GM21526 (cell line): ENCODE measurements around the gene PTCD2.
"Not testable (repeated sequence)": the region's sequence is repeated elsewhere in the genome, so short reads cannot be mapped to it uniquely, and the experiment has no call there.

ENCODE experiments used
- ATAC-seq: cut with Tn5 transposase; IDR thresholded peaks from one replicate; pipeline ENCODE4 v1.9.1; 2021; ENCODE audit warnings: moderate library complexity; ENCODE audit not compliant: unreplicated experiment, low FRiP score

The PTCD2 gene

GRCh38 chr5:72377910-72378638 is 57.9 kb downstream of the PTCD2 start:
- ATAC-seq, result no peak

- no peak for ATAC-seq
Measured at GRCh38 chr5:72378639-72379289, 58.6 kb downstream of the PTCD2 start.

- ATAC-seq, result no peak
Measured at GRCh38 chr5:72379936-72380335, 59.8 kb downstream of the PTCD2 start.

- no peak for ATAC-seq
Measured at GRCh38 chr5:72380492-72381274, 60.5 kb downstream of the PTCD2 start.

- ATAC-seq, result no peak
Measured at GRCh38 chr5:72383280-72383679, 63.1 kb downstream of the PTCD2 start.

GRCh38 chr5:72383726-72384125 is 63.6 kb downstream of the PTCD2 start:
- ATAC-seq, result no peak

- no peak for ATAC-seq
Measured at GRCh38 chr5:72386639-72387038, 66.5 kb downstream of the PTCD2 start.

GRCh38 chr5:72387985-72388384 is 67.8 kb downstream of the PTCD2 start:
- no peak for ATAC-seq

- ATAC-seq, result no peak
Measured at GRCh38 chr5:72388646-72389045, 68.5 kb downstream of the PTCD2 start.

- no peak for ATAC-seq
Measured at GRCh38 chr5:72390836-72391235, 70.7 kb downstream of the PTCD2 start.

- no peak for ATAC-seq
Measured at GRCh38 chr5:72392326-72392733, 72.2 kb downstream of the PTCD2 start.

GRCh38 chr5:72393052-72393451 is 72.9 kb downstream of the PTCD2 start:
- no peak for ATAC-seq

GRCh38 chr5:72394688-72395087 is 74.5 kb downstream of the PTCD2 start:
- ATAC-seq, result no peak

- no peak for ATAC-seq
Measured at GRCh38 chr5:72397836-72398235, 77.7 kb downstream of the PTCD2 start.

GRCh38 chr5:72400950-72401349 is 80.8 kb downstream of the PTCD2 start:
- no peak for ATAC-seq

- no peak for ATAC-seq
Measured at GRCh38 chr5:72402381-72402890, 82.3 kb downstream of the PTCD2 start.

- ATAC-seq, result no peak
Measured at GRCh38 chr5:72402959-72403628, 82.9 kb downstream of the PTCD2 start.

GRCh38 chr5:72404771-72405170 is 84.6 kb downstream of the PTCD2 start:
- not testable (repeated sequence) for ATAC-seq

- no peak for ATAC-seq
Measured at GRCh38 chr5:72407078-72407477, 86.9 kb downstream of the PTCD2 start.

GRCh38 chr5:72407541-72407940 is 87.4 kb downstream of the PTCD2 start:
- no peak for ATAC-seq

GRCh38 chr5:72408127-72408526 is 88.0 kb downstream of the PTCD2 start:
- ATAC-seq, result no peak
